Endothelial cell of umbilical vein (primary cell): ENCODE data around the gene DAB2IP. TPM values are rescaled to one million over a fixed set of nuclear protein-coding genes. Genes with fewer than 3 reads are reported as not detected.

ENCODE experiments used
- BruUV-seq: library from RNA; stranded (reverse); fragments of 400-500 nt; replicated peaks from 2 replicates; lab custom pipeline; 2021; lab: Mats Ljungman, UMichigan
- CTCF ChIA-PET: fragments of 300-600, 350-600 bp; sonication (Branson Sonifier 250); formaldehyde crosslinking; loops from one replicate; lab custom pipeline; 2021; ENCODE audit warnings: antibody characterized with exemption, inconsistent platforms; lab: Charles Lee
- POLR2A ChIA-PET: fragments of 300-600, 350-600 bp; sonication (Branson Sonifier 250); formaldehyde crosslinking; loops from one replicate; lab custom pipeline; 2021; ENCODE audit warnings: antibody characterized with exemption, inconsistent platforms; lab: Charles Lee
- DNase-seq: peaks from one replicate; pipeline ENCODE4 v3.0.0-alpha.2; 2011; ENCODE audit warnings: low read depth, low spot score
- FAIRE-seq: peaks from 2 replicates; lab custom pipeline; 2011; peaks lifted over from hg19 to GRCh38; lab: Jason Lieb, UNC
- H2AFZ ChIP-seq: 2 replicates; pipeline ENCODE4 v1.6.0; 2012; ENCODE audit warnings: low read depth, low read length, control low read depth, inconsistent platforms
- H3K27ac ChIP-seq: 2 replicates; pipeline ENCODE4 v1.5.1; 2011; ENCODE audit warnings: low read depth, mild to moderate bottlenecking, control low read depth, low read length, moderate library complexity; ENCODE audit not compliant: insufficient read depth
- H3K27me3 ChIP-seq, 2 experiments: 2 replicates each; pipeline versions ENCODE4 v1.6.0 to v1.6.1; 2011; ENCODE audit warnings: low read length in 2 of 2, mixed read lengths in 1 of 2; ENCODE audit not compliant: control insufficient read depth in 2 of 2, insufficient read depth in 2 of 2
- H3K36me3 ChIP-seq, 2 experiments: 2 replicates in 1 of 2; 3 replicates in 1 of 2; pipeline ENCODE4 v1.5.1; 2011; ENCODE audit warnings: low read length in 2 of 2, mild to moderate bottlenecking in 1 of 2, moderate library complexity in 1 of 2; ENCODE audit not compliant: control insufficient read depth in 2 of 2, insufficient read depth in 2 of 2; ENCODE audit errors: extremely low read depth in 1 of 2
- H3K4me1 ChIP-seq: 3 replicates; pipeline ENCODE4 v1.5.1; 2011; ENCODE audit warnings: mild to moderate bottlenecking, low read length; ENCODE audit not compliant: control insufficient read depth, insufficient read depth; ENCODE audit errors: extremely low read depth
- H3K4me2 ChIP-seq: 2 replicates; pipeline ENCODE4 v1.6.1; 2011; ENCODE audit warnings: low read length, control low read depth, mixed read lengths; ENCODE audit not compliant: insufficient read depth
- H3K4me3 ChIP-seq, 3 experiments: fragments of 200-600 bp in 1 of 3; sonication (generic), shearing (Covaris generic) in 1 of 3; replicated peaks in 1 of 3; 2 replicates each; pipeline ENCODE4 v1.5.1; 2011 to 2016; ENCODE audit warnings: control low read depth in 3 of 3, low read length in 3 of 3, mild to moderate bottlenecking in 2 of 3, inconsistent platforms in 1 of 3, low read depth in 1 of 3, moderate library complexity in 1 of 3; ENCODE audit not compliant: insufficient read depth in 1 of 3
- H3K79me2 ChIP-seq: 2 replicates; pipeline ENCODE4 v1.6.0; 2012; ENCODE audit warnings: low read length, inconsistent platforms; ENCODE audit not compliant: control insufficient read depth, insufficient read depth
- H3K9ac ChIP-seq: replicated peaks from 2 replicates; pipeline ENCODE3; 2011; ENCODE audit warnings: low read length, control low read depth; ENCODE audit not compliant: insufficient read depth; ENCODE audit errors: extremely low read depth
- H3K9me1 ChIP-seq: replicated peaks from 3 replicates; pipeline ENCODE4 v1.6.0; 2011; ENCODE audit warnings: mild to moderate bottlenecking, low read length; ENCODE audit not compliant: control insufficient read depth, insufficient read depth; ENCODE audit errors: extremely low read depth
- H3K9me3 ChIP-seq: replicated peaks from 2 replicates; pipeline ENCODE4 v1.5.1; 2012; ENCODE audit warnings: low read length, inconsistent platforms; ENCODE audit not compliant: control insufficient read depth, insufficient read depth
- H4K20me1 ChIP-seq: replicated peaks from 2 replicates; pipeline ENCODE3; 2011; ENCODE audit warnings: mild to moderate bottlenecking, low read length; ENCODE audit not compliant: control insufficient read depth, insufficient read depth; ENCODE audit errors: extremely low read depth
- CTCF ChIP-seq, 2 donors: IDR thresholded peaks; 1 replicate in 1 of 2; 2 replicates in 1 of 2; pipeline ENCODE4 v1.5.1; 2011; ENCODE audit warnings: low read length in 2 of 2, mild to moderate bottlenecking in 2 of 2, moderate library complexity in 2 of 2, control low read depth in 1 of 2, inconsistent platforms in 1 of 2, low read depth in 1 of 2; ENCODE audit not compliant: insufficient read depth in 1 of 2; ENCODE audit errors: extremely low read depth in 1 of 2
- EZH2 ChIP-seq: IDR thresholded peaks from 2 replicates; pipeline ENCODE4 v1.6.1; 2012; ENCODE audit warnings: borderline replicate concordance, low read depth, mild to moderate bottlenecking, moderate library complexity, low read length, inconsistent platforms; ENCODE audit not compliant: severe bottlenecking
- FOS ChIP-seq: IDR thresholded peaks from 2 replicates; pipeline ENCODE4 v1.6.1; 2011; ENCODE audit warnings: mild to moderate bottlenecking, low read length, moderate library complexity, borderline replicate concordance; ENCODE audit not compliant: insufficient read depth
- GATA2 ChIP-seq: IDR thresholded peaks from 2 replicates; pipeline ENCODE4 v1.7.0; 2011; ENCODE audit warnings: low read depth, mild to moderate bottlenecking, moderate library complexity, mixed read lengths, low read length; ENCODE audit not compliant: insufficient read length, insufficient read depth
- JUN ChIP-seq: IDR thresholded peaks from 2 replicates; pipeline ENCODE4 v1.6.1; 2011; ENCODE audit warnings: borderline replicate concordance, low read depth; ENCODE audit not compliant: insufficient read length, insufficient read depth
- MAX ChIP-seq: IDR thresholded peaks from 2 replicates; pipeline ENCODE4 v1.6.1; 2011; ENCODE audit not compliant: insufficient read depth, insufficient read length
- MYC ChIP-seq: IDR thresholded peaks from one replicate; pipeline ENCODE4 v1.6.1; 2011; ENCODE audit warnings: mild to moderate bottlenecking, low read depth, low read length
- POLR2A ChIP-seq: IDR thresholded peaks from 2 replicates; pipeline ENCODE4 v1.6.1; 2012; ENCODE audit warnings: low read depth, mild to moderate bottlenecking, control low read depth, low read length
- POLR2AphosphoS5 ChIP-seq: IDR thresholded peaks from 2 replicates; pipeline ENCODE4 v1.6.1; 2012; ENCODE audit warnings: low read depth, mild to moderate bottlenecking, control low read depth, low read length, moderate library complexity; ENCODE audit not compliant: insufficient read depth
- dilution Hi-C: fragments of 300-500 bp; cut with MboI; formaldehyde crosslinking; loops from one replicate; pipeline ENCODE4 v1.15.0; 2019; ENCODE audit warnings: low sequenced_read_pairs; ENCODE audit not compliant: extremely low pct_ligation_motif_present
- intact Hi-C: fragments of 100-400 bp; cut with micrococcal nuclease; formaldehyde crosslinking; loops from one replicate; pipeline ENCODE4 v1.10.0; 2022
- polyA plus RNA-seq, 4 experiments: library from polyadenylated mRNA; depleted of rRNA in 3 of 4; stranded (reverse) in 3 of 4; unstranded in 1 of 4; fragments of >200 nt; gene quantifications; 2 replicates each; pipeline versions ENCODE4 v1.2.1 to v1.2.3, GENCODE V29; 2011 to 2012; ENCODE audit warnings: missing spikeins in 1 of 4
- total RNA-seq: library from RNA; stranded (reverse); gene quantifications from 2 replicates; pipeline ENCODE4 v1.2.3, GENCODE V29; 2021

Gene DAB2IP
- total and polyA plus RNA-seq, 2 donors (not counting 3 experiments of a cell fraction or from before 2014, with no cell fraction given) = 29.2 to 53.6 TPM

- DNase-seq (no peak), FAIRE-seq (no peak)
- Histone ChIP-seq H3K27me3 (no peaks in the 10 kb centered on the region), H4K20me1 (no peaks in the 10 kb centered on the region), H3K27ac (no peak overlapping the region), H3K36me3 (peaks cover 0 to 29% of the 10 kb centered on the region in 2 experiments), H3K9ac (no peak overlapping the region), H3K4me3 (no peak overlapping the region), H2AFZ (no peak overlapping the region), H3K9me1 (no peaks in the 10 kb centered on the region), H3K9me3 (no peaks in the 10 kb centered on the region), H3K4me1 (no peaks in the 10 kb centered on the region), H3K79me2 (no peaks in the 10 kb centered on the region), H3K4me2 (no peak overlapping the region)
- intact Hi-C loops = no loop called here
- no TSS peak for BruUV-seq
- dilution Hi-C loops = no loop called here
- TF ChIP-seq POLR2AphosphoS5 (no peak), POLR2A (no peak), JUN (no peak), CTCF (IDR thresholded peaks at IDR 0.05; ENCODE audit: extremely low read depth in 1 of 2, insufficient read depth in 1 of 2, low read depth in 1 of 2, low read length in 2 of 2) (no peak), MAX (no peak), FOS (no peak), EZH2 (no peak), MYC (no peak), GATA2 (no peak)
- ChIA-PET CTCF (no interaction called here), POLR2A (no interaction called here)
Observed at GRCh38 chr9:121786543-121786948, 135.1 kb downstream of the DAB2IP start.
